Measurements from ENCODE around the gene SIL1. TPM values are rescaled to one million over a fixed set of nuclear protein-coding genes. Genes with fewer than 3 reads are reported as not detected.

The SIL1 gene
- total RNA-seq, 1 donor from 2014 or later: 32.3 TPM

GRCh38 chr5:138944527-138945322, 253.4 kb downstream of the SIL1 start:
- TF ChIP-seq, protein P1, sequence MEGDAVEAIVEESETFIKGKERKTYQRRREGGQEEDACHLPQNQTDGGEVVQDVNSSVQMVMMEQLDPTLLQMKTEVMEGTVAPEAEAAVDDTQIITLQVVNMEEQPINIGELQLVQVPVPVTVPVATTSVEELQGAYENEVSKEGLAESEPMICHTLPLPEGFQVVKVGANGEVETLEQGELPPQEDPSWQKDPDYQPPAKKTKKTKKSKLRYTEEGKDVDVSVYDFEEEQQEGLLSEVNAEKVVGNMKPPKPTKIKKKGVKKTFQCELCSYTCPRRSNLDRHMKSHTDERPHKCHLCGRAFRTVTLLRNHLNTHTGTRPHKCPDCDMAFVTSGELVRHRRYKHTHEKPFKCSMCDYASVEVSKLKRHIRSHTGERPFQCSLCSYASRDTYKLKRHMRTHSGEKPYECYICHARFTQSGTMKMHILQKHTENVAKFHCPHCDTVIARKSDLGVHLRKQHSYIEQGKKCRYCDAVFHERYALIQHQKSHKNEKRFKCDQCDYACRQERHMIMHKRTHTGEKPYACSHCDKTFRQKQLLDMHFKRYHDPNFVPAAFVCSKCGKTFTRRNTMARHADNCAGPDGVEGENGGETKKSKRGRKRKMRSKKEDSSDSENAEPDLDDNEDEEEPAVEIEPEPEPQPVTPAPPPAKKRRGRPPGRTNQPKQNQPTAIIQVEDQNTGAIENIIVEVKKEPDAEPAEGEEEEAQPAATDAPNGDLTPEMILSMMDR (conservative IDR thresholded peaks at IDR 0.05; ENCODE audit: low read depth, low read length): no peak
- peak; percentile 67 for DNase-seq (ENCODE audit: low read depth)
- H3K4me3 ChIP-seq (ENCODE audit: low read depth, low read length): no peak overlapping the region

DNA sequence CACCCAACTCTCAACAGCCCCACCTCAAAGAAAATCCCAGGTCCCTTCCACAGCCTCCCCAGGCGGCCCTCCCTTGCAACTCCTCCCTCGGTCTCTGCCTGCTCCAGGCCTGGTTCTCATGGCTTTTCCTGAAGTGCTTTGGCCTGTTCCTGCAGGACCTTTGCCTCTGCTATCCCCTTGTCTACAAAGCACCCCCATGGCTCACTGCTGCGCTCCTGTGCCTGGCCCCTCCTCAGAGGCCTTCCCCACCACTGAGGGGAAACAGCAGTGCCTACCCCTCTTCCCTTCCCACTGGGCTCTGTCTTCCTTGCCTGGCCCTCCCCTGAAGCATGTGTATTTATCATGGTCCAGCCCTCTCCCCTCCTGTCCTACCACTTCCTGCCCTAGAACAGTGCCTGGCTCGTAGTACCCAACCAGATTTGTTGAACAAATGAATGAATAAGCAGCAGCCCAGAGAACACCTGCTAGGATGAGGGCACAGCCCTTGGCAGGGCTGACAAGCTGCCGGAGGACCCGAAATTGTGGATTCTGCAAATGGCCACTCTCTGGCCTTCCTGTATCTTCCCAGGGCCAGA, 254.5 kb downstream of the SIL1 start:
- TF ChIP-seq, protein P1 (conservative IDR thresholded peaks at IDR 0.05; ENCODE audit: low read depth, low read length): no peak
- H3K4me3 ChIP-seq (ENCODE audit: low read depth, low read length): no peak overlapping the region
- no peak for DNase-seq (ENCODE audit: low read depth)

GRCh38 chr5:138942861-138943260, 255.3 kb downstream of the SIL1 start:
- no peak overlapping the region for H3K4me3 ChIP-seq (ENCODE audit: low read depth, low read length)
- TF ChIP-seq, protein P1 (conservative IDR thresholded peaks at IDR 0.05; ENCODE audit: low read depth, low read length): no peak
- DNase-seq (ENCODE audit: low read depth): no peak

- TF ChIP-seq, protein P1 (conservative IDR thresholded peaks at IDR 0.05; ENCODE audit: low read depth, low read length): no peak
- no peak overlapping the region for H3K4me3 ChIP-seq (ENCODE audit: low read depth, low read length)
- no peak for DNase-seq (ENCODE audit: low read depth)
These were observed 256.1 kb downstream of the SIL1 start for GRCh38 chr5:138942066-138942465.

DNA sequence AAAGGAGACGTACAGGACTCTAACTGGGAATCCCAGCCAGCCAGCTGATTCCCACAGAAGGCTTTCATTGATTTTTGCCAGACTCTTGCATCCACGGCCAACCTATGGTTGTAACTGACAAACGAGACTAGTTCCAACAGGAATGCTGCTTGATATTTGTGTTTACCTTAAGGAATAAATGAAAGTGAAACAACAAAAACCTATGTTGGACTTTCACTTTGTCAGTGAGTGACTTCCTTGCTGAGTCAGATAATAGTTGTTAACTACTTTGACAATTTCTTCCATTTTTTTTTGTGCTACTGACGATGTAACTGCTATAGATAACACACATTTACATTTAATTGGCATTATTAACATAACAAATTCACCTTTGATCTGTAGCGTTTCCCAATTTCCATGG, 259.6 kb downstream of the SIL1 start:
- H3K4me3 ChIP-seq (ENCODE audit: low read depth, low read length): no peak overlapping the region
- TF ChIP-seq, protein P1 (conservative IDR thresholded peaks at IDR 0.05; ENCODE audit: low read depth, low read length): no peak
- DNase-seq (ENCODE audit: low read depth): no peak

DNA sequence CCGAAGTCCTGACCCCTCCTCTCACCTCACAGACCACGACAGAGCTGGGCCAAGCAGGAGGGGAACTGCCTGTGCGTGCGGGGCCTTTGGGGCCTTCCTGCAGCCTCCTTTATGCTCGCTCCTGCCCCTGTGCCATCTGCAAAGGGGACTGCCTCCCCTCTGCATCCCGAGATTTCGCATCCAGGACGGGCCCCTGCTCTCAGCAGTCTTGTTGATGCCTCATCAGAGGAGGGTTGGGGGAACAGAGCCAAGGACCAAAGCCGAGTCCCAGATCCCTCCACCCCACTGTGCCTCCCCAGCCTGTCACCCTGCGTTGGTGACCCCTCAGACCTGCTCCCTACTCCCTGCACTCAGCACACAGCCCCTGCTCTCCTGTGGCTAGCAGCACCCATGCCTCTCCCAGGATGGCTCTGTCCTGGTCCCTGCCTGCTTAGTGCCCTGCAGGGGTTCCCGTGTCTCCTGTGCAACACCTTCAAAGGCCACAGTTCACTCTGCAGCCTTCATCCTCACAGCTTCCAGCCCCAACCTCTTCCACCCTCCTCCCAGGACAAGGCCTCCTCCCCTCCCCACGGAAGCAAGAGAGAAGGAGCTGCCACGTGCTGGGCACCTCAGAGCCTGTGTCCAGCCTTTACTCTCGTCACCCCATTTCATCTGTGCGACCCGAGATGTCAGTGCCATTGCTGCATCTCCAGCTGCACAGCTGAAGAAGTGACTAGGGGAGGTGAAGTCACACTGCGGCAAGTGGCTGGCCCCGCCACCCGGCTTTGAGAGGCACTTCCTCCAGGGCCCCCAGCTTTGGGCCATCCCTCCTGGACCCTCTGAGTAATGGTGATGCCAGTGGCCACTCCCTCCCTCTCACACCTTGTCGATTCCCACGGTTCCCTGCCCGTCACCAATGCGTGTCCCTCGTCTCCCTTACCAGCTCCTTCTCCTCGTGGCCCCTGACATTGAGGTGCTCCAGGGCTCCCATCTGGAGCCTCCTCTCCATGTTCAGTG, 260.5 kb downstream of the SIL1 start:
- DNase-seq (ENCODE audit: low read depth): no peak
- TF ChIP-seq, protein P1 (conservative IDR thresholded peaks at IDR 0.05; ENCODE audit: low read depth, low read length): no peak
- H3K4me3 ChIP-seq (ENCODE audit: low read depth, low read length): no peak overlapping the region

Data from epithelial cell of proximal tubule (primary cell).